HG03520 (cell line): ENCODE data around the gene RNF207.

ENCODE experiments used
- ATAC-seq: cut with Tn5 transposase; IDR thresholded peaks from one replicate; pipeline ENCODE4 v1.9.1; 2021; ENCODE audit warnings: mild to moderate bottlenecking, moderate library complexity; ENCODE audit not compliant: unreplicated experiment

The RNF207 gene

GRCh38 chr1:6224718-6225117 lies 18.8 kb downstream of the RNF207 start:
- no peak for ATAC-seq

- no peak for ATAC-seq
Observed at GRCh38 chr1:6225651-6226050, 19.7 kb downstream of the RNF207 start.

- no peak for ATAC-seq
Observed at GRCh38 chr1:6233376-6233775, 27.5 kb downstream of the RNF207 start.

DNA sequence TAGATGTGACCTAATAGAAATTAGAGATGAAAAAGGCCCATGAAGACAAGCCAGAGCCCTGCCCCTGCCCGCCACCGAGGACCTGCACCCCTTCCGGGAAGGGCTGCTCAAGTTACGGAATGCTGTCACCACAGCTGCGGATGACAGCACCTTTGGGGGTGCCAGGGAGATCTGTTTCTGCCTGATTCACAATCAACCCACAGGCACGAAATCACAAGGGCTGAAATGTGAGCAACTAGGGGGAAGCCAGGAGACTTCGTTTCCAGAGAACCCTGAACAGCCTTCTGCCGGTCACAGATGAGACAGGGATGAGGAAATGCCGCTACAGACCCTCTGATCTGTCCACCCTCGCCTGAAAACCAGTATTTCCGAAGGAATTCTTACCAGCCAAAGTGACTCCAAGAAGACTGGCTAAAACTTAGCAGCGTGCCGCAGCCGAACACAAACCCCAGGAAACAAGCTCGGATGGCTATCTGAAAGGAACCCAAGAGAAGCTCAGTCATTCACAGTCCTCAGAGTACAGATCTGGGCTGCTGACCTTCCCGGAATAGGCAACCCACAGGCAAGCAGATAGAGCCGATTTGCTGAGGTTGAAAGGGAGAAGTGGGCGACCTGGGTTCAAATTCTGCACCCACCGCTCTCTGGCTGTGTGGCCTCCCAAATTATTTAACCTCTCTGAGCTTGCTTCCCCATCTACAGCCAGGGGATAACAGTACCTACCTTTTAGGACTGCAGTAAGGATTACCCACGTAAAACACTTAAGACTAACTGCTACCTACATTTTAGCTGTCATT lies 28.8 kb downstream of the RNF207 start:
- no peak for ATAC-seq

GRCh38 chr1:6235296-6235677 lies 29.4 kb downstream of the RNF207 start:
- ATAC-seq = peak; percentile 5

DNA sequence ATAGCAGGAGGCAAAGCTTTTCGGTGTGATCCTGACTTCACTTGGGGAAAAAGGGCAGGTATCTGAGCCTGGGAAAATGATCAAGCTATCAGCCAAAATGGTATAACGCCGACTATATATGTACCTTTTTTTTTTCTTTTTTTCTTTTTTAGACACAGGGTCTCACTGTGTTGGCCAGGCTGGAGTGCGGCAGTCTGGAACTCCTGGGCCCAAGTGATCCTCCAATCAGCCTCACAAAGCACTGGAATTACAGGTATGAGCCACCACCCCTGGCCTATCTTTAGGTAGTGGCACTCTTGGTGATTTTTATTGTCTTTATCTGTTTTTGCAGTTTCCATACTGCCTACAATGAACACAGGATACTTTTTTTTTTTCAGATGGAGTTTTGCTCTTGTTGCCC lies 31.2 kb downstream of the RNF207 start:
- no peak for ATAC-seq

DNA sequence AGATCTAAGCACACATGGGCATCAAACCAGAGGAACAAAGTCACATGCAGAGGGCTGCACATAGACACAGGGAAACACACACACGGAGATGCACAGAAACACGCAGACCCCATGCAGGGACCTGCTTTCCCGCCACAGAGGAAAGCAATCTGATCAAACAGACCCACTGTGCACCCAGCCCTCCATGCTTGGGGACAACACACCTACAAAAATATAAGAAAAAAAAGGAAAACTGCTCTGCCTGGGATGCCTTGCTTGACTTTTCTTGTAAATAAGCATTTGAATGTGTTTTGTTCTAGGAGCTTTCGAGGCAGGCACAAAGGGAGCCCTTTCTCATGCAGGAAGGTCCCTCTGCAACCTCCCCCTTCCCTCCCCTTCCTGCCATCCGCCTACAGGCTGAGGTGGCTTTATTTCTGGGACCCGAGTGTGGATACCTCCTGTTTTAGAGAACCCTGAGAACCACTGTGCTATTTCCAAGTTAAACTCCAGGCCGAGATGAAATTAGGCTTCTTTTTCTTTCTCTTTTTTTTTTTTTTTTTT lies 33.4 kb downstream of the RNF207 start:
- no peak for ATAC-seq

DNA sequence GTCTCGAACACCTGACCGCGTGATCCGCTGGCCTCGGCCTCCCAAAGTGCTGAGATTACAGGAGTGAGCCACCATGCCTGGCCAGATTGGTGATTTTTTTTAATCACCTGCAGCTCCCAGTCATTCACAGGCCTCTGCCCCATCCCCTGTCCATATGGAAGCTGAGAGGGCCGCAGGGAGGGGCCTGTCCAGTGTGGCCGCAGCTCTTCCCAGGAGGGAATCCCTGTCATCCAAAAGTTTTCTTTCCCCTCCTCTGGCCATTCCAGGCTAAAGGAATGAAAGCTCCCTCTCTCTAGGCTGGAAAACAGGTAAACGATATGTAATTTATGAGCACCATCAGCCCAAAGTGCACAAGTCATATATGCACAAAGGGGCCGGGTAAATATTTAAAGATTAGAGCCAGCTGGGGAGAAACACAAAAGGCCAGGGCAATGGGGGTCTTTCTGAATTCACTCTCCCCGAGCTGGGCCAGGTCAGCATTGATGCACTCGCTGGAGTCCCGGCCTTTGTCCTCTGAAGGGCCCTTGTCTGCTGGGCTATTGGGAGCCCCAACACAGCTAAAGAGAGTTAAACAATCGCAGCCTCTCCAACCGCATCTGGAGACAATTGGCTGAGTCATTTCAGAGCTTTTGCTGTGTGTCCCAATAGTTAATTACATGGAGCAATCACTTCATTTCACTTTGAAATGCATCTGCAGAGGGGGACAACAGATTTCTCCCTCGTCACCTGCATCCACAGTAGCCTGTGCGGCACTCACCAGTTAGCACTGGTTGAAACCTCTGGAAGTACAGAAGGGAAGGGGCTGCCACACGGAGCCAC lies 34.2 kb downstream of the RNF207 start:
- ATAC-seq = no peak

DNA sequence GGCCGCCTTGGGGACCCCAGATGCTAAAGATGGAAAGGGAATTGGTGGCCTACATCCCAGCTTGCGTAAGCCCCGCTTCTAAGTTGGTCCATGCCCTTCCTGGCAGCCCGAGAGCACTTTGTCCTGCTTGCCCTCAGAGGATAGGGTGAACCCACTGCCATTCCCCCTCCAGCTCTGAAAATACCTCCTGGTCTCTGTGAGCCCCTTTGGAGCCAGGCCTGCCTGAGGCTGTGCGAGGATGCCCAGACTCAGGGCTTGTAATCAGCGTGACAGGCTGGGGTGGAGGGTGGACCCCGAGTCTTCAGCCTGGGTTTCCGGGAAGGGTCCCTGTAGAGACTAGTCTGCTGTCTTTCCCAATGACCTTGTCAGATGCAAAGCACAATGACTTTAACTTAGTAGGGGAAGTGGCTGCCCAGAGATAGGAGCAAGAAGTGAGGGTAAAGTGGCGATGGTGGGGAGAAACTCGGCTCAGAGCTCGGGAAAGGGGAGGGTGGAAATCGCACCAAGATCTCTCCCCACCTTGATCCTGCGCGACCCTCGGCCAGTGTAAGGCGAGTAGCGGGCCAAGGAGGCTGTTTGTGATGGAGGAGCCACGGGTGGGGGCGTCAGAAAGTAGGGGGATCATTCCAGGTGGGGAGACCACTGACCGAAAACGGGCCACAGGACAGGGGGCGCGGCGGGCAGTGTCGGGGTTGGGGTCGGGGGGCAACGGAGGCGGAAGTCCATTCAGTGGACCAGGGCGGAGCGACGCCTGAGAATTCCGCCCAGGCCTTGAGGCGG lies 35.4 kb downstream of the RNF207 start:
- ATAC-seq = no peak

DNA sequence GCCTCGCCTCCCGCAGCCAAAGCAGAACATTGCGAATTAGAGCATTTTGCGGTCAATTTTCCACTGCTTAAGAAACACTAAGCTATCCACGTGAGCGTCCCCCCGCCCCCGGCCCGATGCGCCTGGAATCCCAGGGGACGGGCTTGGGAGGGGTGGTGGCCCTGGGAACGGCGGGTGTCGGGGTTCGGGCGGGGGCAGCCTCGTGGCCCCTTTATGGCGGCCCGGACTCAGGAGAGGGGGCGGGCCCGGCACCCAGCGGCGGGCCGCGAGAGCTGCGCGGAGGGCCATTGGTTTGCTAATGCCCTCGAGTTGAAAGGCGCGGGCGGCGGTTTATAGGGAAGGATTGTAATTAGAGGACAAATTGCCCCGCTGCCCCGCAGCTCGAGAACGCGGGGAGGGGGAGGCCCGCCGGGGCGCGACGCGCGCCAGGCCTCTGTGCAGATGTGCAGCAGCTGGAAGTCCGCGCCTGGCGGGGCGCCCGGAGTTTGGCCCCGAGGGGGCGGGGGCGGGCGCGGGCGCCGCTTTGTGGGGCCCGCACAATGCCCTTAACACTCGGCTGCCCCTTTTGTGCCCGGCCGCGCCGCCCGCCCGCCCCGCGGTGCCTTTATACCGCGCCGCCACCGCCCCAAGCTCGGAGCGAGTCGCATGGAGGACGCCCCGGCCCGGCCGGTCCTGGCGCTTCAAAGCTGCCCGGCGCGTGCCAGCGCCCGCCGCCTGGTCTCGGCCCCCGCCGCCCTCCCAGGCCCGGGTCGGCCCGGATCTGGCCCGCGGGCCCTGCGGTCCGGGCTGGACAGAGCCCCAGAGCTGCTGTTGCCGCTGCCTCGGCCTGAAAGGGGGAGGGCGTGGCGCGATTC lies 36.2 kb downstream of the RNF207 start:
- no peak for ATAC-seq

DNA sequence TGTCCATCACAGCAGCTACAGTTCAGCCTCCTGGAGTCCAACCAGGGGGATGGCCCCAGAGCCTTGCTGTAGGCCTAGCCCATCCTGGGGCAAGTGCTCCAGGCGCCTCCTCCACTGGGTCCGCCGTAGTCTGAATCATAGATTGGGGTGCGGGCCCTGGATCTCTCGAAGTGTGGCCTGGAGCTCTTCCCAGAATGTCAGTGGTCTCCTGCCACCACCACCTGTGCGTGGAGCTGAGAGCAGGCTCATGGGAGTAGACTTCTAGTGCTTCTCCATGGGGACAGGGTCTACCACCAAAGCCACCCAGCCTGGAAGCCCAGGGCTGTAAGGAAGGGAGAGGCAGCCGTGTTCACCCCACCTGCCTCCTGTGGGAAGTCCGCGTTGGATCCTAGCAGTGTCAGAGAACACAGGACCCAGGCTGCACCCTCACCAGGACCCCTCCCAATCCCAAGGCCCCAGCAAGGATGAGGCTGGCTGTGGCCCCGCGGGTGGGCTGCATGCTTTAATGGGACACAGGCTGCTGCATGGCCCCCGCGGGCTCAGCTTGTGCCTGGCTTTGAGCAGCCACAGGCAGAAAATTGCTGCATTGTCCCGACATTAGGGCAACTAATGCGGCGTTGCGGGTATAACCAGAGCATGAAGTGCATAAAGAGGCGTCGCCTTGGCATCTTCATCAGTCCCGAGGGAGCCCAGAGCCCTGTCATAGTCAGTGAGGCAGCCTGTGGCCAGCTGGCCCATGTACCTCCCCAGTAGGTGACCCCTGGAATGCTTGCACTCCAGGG lies 37.3 kb downstream of the RNF207 start:
- no peak for ATAC-seq

DNA sequence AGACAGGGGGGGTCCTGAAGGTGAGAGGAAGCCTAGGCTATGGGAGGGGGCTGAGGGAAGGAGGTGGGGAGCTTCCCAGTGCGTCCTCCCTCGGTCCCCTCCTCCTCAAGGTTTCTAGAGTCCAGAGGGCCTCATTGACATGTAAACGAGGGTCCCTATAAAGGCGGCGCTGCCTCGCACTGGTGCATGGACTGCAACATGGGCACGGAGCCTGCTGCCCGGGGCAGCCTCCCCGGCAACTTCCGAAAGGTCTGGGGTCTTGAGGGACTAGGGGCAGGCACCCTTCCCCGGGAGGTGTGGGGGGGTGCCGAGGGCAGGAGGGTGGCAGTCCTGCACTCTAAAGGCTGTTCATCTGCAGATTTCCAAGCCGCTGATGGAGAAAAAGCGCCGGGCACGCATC lies 38.1 kb downstream of the RNF207 start, which contains the start of gene HES3:
HES3 (plus strand) TSS at position 187 of the 400 bp plus-strand sequence; CDS start at position 374, 187 bp downstream.
- ATAC-seq = no peak

- no peak for ATAC-seq
Observed at GRCh38 chr1:6244401-6245049, 38.6 kb downstream of the RNF207 start.

- no peak for ATAC-seq
Observed at GRCh38 chr1:6245086-6245868, 39.4 kb downstream of the RNF207 start.

- no peak for ATAC-seq
Observed at GRCh38 chr1:6245869-6246496, 40.1 kb downstream of the RNF207 start.

GRCh38 chr1:6246497-6247467 lies 40.9 kb downstream of the RNF207 start:
- ATAC-seq = peak; percentile 41
